ENCODE results near the gene SYNE3.

SYNE3 gene

DNA sequence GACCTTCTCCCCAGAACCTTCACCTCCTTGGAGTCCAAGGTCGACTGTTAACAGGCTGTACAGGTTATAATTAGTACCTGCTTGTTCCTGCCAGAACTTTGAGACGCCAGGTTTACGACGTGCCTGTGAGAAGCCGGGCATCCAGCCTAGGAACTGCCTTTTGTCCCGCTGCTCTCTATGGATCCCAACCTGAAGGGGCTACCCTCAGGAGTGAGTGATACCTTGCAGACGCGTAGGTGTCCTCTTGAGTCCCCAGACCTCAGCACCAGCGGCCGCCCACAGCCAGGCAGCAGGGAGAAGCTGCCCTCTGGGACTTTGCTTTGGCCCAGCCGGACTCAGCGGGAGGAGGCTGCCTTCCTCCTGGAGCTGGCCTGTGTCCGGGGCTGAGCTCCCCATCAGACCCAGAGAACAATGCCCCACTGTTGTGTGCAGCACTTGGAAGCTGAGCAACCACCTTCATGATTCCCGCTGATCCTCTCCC is 16.2 kb downstream of the SYNE3 start:
- no peak for DNase-seq (ENCODE audit: low read depth, low spot score)
- H3K4me3 ChIP-seq (ENCODE audit: low read depth, low read length), result no peak overlapping the region
- CTCF ChIA-PET, result interaction anchor here (1.2 to 5.5 kb wide), 4 partner anchors 16 to 58 kb away, joined by 3 to 34 read pairs (median 8); partner anchors contain the start of gene SYNE3
- POLR2A ChIA-PET, result interaction anchor here (1.5 kb wide), 1 partner anchor 23 kb away, joined by 5 read pairs; no protein-coding TSS in a partner anchor
- TF ChIP-seq, protein P1, sequence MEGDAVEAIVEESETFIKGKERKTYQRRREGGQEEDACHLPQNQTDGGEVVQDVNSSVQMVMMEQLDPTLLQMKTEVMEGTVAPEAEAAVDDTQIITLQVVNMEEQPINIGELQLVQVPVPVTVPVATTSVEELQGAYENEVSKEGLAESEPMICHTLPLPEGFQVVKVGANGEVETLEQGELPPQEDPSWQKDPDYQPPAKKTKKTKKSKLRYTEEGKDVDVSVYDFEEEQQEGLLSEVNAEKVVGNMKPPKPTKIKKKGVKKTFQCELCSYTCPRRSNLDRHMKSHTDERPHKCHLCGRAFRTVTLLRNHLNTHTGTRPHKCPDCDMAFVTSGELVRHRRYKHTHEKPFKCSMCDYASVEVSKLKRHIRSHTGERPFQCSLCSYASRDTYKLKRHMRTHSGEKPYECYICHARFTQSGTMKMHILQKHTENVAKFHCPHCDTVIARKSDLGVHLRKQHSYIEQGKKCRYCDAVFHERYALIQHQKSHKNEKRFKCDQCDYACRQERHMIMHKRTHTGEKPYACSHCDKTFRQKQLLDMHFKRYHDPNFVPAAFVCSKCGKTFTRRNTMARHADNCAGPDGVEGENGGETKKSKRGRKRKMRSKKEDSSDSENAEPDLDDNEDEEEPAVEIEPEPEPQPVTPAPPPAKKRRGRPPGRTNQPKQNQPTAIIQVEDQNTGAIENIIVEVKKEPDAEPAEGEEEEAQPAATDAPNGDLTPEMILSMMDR (IDR thresholded peaks at IDR 0.05; ENCODE audit: insufficient read depth, low read length, missing control alignments), result no peak

DNA sequence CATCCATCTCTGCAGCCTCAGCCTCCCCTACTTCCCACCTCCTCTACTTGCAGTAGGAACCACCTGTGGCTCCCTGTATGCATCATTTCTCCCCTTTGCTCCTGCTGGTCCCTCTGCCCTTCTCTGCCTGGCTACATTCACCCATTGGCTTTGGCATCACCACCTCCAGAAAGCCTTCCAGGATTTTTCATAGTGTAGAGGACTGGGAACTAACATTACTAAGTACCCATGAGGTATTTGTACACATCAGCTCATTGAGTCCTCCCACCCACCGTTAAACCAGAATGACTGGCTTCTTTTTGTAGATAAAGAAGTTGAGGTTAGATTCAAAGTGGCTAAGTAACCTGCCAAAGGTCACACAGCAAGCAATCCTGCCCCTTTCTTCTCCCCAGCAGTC is 17.1 kb downstream of the SYNE3 start:
- ChIA-PET CTCF (interaction anchor here (1.0 to 2.4 kb wide), 2 partner anchors 17 to 28 kb away, joined by 3 to 9 read pairs; partner anchors contain the start of gene SYNE3), POLR2A (interaction anchor here (0.7 kb wide), 1 partner anchor 175 kb away, joined by 4 read pairs; no protein-coding TSS in a partner anchor)
- no peak for DNase-seq (ENCODE audit: low read depth, low spot score)
- TF ChIP-seq, protein P1 (IDR thresholded peaks at IDR 0.05; ENCODE audit: insufficient read depth, low read length, missing control alignments), result no peak
- H3K4me3 ChIP-seq (ENCODE audit: low read depth, low read length), result no peak overlapping the region

DNA sequence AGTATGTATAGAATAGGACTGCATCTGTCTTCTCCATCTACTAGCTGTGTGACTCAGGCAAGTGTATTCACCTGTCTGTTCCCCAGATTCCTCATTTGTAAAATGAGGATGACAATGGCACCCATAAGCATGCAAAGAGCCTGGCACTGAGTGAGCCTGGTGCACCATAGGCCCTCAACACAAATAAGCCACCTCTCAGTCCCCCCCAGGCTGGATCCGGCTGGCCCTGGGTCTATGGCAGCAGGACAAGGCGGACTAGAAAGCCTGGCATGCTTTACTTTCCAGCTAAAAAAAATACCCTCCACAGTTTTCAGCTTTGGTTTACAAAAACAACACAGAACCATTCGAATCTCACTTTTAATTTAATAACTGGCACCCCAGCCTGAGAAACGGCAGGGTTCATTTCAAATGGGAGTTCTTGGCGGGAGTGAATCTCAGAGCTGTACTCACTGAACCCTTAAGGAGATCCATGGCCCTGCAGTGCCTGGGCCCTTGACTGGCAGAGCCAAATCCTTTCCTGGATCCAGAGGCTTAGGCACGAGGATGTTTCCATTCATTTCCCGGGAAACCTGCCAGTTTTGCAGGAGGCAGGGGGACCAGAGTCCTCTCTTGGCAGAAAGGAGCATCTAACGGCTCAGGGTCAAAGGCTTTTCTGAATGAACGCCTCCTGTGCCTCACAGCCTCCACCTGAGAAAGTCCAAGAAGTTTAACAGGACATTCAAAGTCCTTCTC is 17.7 kb downstream of the SYNE3 start:
- ChIA-PET POLR2A (interaction anchor here (0.7 kb wide), 1 partner anchor 176 kb away, joined by 4 read pairs; no protein-coding TSS in a partner anchor), CTCF (interaction anchor here (1.0 kb wide), 1 partner anchor 28 kb away, joined by 3 read pairs; no protein-coding TSS in a partner anchor)
- no peak for DNase-seq (ENCODE audit: low read depth, low spot score)
- TF ChIP-seq, protein P1 (IDR thresholded peaks at IDR 0.05; ENCODE audit: insufficient read depth, low read length, missing control alignments), result no peak
- no peak overlapping the region for H3K4me3 ChIP-seq (ENCODE audit: low read depth, low read length)

DNA sequence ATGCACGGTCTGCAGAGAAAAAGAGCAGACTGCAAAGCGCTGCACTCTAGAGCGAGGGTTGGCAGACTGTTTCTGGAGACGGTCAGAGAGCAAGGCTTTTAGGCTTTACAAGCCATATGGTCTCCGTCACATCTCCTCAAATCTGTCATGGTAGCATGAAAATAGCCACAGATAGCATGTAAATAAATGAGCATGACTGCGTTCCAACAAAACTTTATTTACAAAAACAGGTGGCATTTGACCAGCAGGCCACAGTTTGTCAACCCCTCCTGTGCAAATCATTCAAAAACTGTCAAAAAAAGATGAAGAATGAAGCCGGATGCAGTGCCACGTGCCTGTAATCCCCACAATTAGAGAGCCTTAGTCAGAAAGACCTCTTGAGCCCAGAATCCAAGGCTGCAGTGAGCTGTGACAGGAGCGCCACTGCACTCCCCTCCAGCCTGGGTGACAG is 18.9 kb downstream of the SYNE3 start:
- TF ChIP-seq, protein P1 (IDR thresholded peaks at IDR 0.05; ENCODE audit: insufficient read depth, low read length, missing control alignments), result no peak
- no peak overlapping the region for H3K4me3 ChIP-seq (ENCODE audit: low read depth, low read length)
- ChIA-PET CTCF (no interaction called here), POLR2A (no interaction called here)
- no peak for DNase-seq (ENCODE audit: low read depth, low spot score)

DNA sequence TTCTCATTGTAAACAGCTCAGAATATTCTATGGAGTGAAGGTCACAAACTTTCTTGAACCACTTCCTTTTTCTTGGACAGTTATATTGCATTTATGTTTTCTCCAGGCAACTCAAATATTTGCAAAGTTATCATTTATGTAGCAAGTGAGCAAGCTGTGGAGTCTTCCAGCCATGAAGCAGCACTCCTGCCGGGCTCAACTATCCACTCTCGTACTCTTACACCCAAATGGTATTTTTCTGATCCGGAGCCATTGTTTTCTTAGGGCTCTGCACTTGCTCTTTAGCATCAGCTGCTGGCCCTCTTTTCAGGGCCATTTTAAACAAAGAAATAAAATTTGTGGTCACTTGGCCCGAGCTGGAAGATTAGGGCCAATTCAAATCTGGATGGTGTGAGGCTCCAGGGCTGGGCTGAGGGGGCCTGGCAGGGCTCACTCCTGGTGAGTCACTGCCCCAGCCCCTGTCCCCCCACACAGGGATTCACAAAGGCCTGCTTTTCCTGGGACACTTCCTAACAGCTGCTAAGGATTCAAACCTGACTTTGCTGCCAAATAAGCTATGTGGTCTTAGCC is 19.7 kb downstream of the SYNE3 start:
- POLR2A ChIA-PET, result no interaction called here
- CTCF ChIA-PET, result interaction anchor here (0.9 to 1.8 kb wide), 7 partner anchors 10 to 44 kb away, joined by 3 to 9 read pairs (median 3); no protein-coding TSS in a partner anchor
- no peak for DNase-seq (ENCODE audit: low read depth, low spot score)
- H3K4me3 ChIP-seq (ENCODE audit: low read depth, low read length), result no peak overlapping the region
- TF ChIP-seq, protein P1 (IDR thresholded peaks at IDR 0.05; ENCODE audit: insufficient read depth, low read length, missing control alignments), result no peak

Measured in AG04449 (cell line).